Type B pancreatic cell (in vitro differentiated cells): ENCODE data around the gene HAPLN2. TPM values are rescaled to one million over a fixed set of nuclear protein-coding genes. Genes with fewer than 3 reads are reported as not detected.

ENCODE experiments used
- DNase-seq: peaks from one replicate; pipeline ENCODE4 v3.0.0; 2021; ENCODE audit warnings: mixed read lengths; ENCODE audit not compliant: unreplicated experiment; ENCODE audit errors: extremely low spot score
- H3K27ac Mint-ChIP-seq: 2 replicates; pipeline ENCODE4 v1.8.0; 2021; ENCODE audit warnings: mild to moderate bottlenecking, mixed read lengths
- H3K27me3 Mint-ChIP-seq: 2 replicates; pipeline ENCODE4 v1.8.0; 2021; ENCODE audit warnings: mixed read lengths
- H3K36me3 Mint-ChIP-seq: 2 replicates; pipeline ENCODE4 v1.8.0; 2021; ENCODE audit warnings: mixed read lengths
- H3K4me1 Mint-ChIP-seq: one replicate; pipeline ENCODE4 v1.8.0; 2021; ENCODE audit warnings: mixed read lengths; ENCODE audit not compliant: unreplicated experiment
- H3K4me3 Mint-ChIP-seq: 2 replicates; pipeline ENCODE4 v1.8.0; 2021; ENCODE audit warnings: mild to moderate bottlenecking, mixed read lengths
- H3K9me3 Mint-ChIP-seq: 2 replicates; pipeline ENCODE4 v1.8.0; 2021; ENCODE audit warnings: mixed read lengths
- total RNA-seq: library from RNA; stranded (reverse); gene quantifications from 2 replicates; pipeline ENCODE4 v1.2.1, GENCODE V29; 2021; ENCODE audit warnings: low replicate concordance
- TF ChIP-seq, protein P1 (sequence below): fragments of 200-600 bp; sonication (generic); conservative IDR thresholded peaks from 2 replicates; pipeline ENCODE4 v1.5.0; 2021; ENCODE audit warnings: antibody characterized with exemption, mild to moderate bottlenecking

The HAPLN2 gene
- total RNA-seq, 1 donor from 2014 or later: not detected

GRCh38 chr1:156659988-156660751, 41.0 kb downstream of the HAPLN2 start:
- peak overlapping the region; percentile 81 for H3K4me3 Mint-ChIP-seq
- H3K27me3 Mint-ChIP-seq: peaks cover 48% of the 10 kb centered on the region
- H3K4me1 Mint-ChIP-seq: peaks cover 60% of the 10 kb centered on the region
- peak overlapping the region; percentile 82 for H3K27ac Mint-ChIP-seq
- peak; percentile 99 for DNase-seq
- no peaks in the 10 kb centered on the region for H3K36me3 Mint-ChIP-seq
- TF ChIP-seq, protein P1, sequence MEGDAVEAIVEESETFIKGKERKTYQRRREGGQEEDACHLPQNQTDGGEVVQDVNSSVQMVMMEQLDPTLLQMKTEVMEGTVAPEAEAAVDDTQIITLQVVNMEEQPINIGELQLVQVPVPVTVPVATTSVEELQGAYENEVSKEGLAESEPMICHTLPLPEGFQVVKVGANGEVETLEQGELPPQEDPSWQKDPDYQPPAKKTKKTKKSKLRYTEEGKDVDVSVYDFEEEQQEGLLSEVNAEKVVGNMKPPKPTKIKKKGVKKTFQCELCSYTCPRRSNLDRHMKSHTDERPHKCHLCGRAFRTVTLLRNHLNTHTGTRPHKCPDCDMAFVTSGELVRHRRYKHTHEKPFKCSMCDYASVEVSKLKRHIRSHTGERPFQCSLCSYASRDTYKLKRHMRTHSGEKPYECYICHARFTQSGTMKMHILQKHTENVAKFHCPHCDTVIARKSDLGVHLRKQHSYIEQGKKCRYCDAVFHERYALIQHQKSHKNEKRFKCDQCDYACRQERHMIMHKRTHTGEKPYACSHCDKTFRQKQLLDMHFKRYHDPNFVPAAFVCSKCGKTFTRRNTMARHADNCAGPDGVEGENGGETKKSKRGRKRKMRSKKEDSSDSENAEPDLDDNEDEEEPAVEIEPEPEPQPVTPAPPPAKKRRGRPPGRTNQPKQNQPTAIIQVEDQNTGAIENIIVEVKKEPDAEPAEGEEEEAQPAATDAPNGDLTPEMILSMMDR: peak; percentile 98
- H3K9me3 Mint-ChIP-seq: no peaks in the 10 kb centered on the region

DNA sequence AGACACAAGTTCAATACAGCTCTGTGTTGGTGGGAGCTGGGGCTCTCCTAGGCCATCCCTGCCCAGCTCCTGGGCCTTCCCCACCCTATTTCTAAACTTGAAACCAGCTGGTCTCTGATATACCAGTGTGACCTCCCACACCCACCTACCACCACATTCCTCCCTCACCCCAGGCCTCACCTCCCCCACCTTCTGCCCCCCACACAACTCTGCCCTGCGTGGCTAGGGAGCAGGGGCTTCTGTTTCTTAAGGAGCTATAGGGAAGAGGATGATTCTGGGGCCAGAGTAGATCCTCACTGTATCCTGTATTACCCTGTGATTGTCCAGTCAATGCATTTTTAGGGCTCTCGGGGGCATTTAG, 41.5 kb downstream of the HAPLN2 start:
- Mint-ChIP-seq H3K27ac (peak overlapping the region; percentile 50), H3K4me1 (peaks cover 66% of the 10 kb centered on the region), H3K9me3 (no peaks in the 10 kb centered on the region), H3K4me3 (no peak overlapping the region), H3K36me3 (no peaks in the 10 kb centered on the region), H3K27me3 (peaks cover 43% of the 10 kb centered on the region)
- no peak for DNase-seq
- TF ChIP-seq, protein P1: no peak

GRCh38 chr1:156662005-156662799, 43.0 kb downstream of the HAPLN2 start:
- Mint-ChIP-seq H3K9me3 (no peaks in the 10 kb centered on the region), H3K4me3 (peak overlapping the region; percentile 35), H3K4me1 (peaks cover 72% of the 10 kb centered on the region), H3K27me3 (peaks cover 28% of the 10 kb centered on the region), H3K27ac (no peak overlapping the region), H3K36me3 (no peaks in the 10 kb centered on the region)
- no peak for DNase-seq
- TF ChIP-seq, protein P1: no peak

- no peaks in the 10 kb centered on the region for H3K36me3 Mint-ChIP-seq
- H3K27me3 Mint-ChIP-seq: peaks cover 23% of the 10 kb centered on the region
- DNase-seq: no peak
- peaks cover 74% of the 10 kb centered on the region for H3K4me1 Mint-ChIP-seq
- H3K4me3 Mint-ChIP-seq: no peak overlapping the region
- H3K27ac Mint-ChIP-seq: no peak overlapping the region
- H3K9me3 Mint-ChIP-seq: no peaks in the 10 kb centered on the region
- TF ChIP-seq, protein P1: no peak
Observed at GRCh38 chr1:156662800-156663055, 43.5 kb downstream of the HAPLN2 start.

DNA sequence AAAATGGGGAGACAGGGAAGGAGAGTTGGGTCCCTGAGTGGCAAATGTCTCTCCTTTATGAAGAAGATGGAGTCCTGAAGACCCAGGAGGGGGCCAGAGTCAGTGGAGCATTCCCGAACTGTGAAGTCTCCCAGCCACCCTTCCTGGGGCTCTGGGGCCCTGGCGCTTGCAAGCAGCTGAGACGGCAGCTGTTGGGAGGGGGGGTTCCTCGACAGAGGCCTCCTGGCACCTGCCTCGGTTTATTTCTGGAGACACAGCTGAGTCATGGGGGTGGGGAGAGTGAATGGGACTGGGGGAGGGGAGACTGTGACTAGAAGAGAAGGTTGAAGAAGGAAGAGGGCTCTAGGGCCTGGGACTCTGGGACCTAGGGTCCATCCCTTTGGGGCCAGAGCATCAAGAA, 44.0 kb downstream of the HAPLN2 start:
- H3K4me1 Mint-ChIP-seq: peaks cover 78% of the 10 kb centered on the region
- H3K4me3 Mint-ChIP-seq: no peak overlapping the region
- TF ChIP-seq, protein P1: no peak
- no peaks in the 10 kb centered on the region for H3K36me3 Mint-ChIP-seq
- no peak overlapping the region for H3K27ac Mint-ChIP-seq
- DNase-seq: no peak
- no peaks in the 10 kb centered on the region for H3K9me3 Mint-ChIP-seq
- peaks cover 18% of the 10 kb centered on the region for H3K27me3 Mint-ChIP-seq
